Measurements from ENCODE around the gene NAV2.
"Not testable (repeated sequence)": the region's sequence is repeated elsewhere in the genome, so short reads cannot be mapped to it uniquely, and the experiment has no call there.

GRCh38 chr11:20083877-20084276 is 371.2 kb downstream of the NAV2 start:
- TF ChIP-seq, protein P1, sequence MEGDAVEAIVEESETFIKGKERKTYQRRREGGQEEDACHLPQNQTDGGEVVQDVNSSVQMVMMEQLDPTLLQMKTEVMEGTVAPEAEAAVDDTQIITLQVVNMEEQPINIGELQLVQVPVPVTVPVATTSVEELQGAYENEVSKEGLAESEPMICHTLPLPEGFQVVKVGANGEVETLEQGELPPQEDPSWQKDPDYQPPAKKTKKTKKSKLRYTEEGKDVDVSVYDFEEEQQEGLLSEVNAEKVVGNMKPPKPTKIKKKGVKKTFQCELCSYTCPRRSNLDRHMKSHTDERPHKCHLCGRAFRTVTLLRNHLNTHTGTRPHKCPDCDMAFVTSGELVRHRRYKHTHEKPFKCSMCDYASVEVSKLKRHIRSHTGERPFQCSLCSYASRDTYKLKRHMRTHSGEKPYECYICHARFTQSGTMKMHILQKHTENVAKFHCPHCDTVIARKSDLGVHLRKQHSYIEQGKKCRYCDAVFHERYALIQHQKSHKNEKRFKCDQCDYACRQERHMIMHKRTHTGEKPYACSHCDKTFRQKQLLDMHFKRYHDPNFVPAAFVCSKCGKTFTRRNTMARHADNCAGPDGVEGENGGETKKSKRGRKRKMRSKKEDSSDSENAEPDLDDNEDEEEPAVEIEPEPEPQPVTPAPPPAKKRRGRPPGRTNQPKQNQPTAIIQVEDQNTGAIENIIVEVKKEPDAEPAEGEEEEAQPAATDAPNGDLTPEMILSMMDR (IDR thresholded peaks at IDR 0.05) = not testable (repeated sequence)
- TF ChIP-seq POLR2AphosphoS5 (IDR thresholded peaks at IDR 0.05; ENCODE audit: low read depth, low read length) = not testable (repeated sequence)
